UCSD-AML1 (cell line): ENCODE data around the gene CRADD.

Experiments
- DNase-seq: peaks from one replicate; lab custom pipeline; 2025; ENCODE audit not compliant: unreplicated experiment; lab: John Stamatoyannopoulos, UW

Gene CRADD

DNA sequence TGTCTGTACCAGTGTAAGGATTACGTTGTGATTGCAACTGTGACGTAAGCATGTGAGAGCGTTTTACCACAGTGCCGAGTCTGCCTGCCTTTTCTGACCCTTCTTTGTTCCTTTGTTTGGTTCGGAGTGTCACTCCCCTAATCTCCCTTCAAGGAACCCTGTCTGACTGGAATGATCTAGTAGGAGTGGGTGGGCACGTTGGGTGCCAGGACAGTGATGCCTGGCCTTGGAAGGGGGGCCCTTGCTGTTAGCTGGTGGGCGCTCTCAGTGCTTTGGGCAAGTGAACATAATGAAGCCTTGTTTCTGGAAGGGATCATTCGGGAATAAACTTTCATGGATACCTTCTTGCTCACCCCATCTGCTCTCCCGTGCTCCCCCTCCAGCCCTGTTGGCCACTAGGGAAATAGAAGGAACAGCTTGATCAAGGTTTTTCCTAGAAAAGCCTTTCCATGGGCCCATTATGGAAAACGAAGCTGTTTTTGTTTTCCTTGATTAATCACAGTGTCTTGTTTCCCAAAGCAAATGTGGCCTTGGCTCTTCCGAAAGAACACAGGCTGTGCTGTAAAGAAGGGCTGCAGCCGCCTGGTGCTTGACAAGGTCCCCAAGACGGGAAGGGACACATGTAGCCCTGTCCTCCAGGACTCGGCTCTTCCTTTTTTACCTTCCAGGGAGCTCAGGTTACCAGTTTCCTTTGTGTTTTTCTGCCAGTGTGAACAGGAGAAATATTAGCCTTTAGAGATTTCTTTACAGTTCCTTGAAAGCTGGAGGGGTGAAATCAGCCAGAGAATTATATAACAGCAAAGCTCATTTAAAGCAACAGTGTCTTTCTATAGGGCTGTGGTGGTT is 215.5 kb downstream of the CRADD start:
- no peak for DNase-seq

DNA sequence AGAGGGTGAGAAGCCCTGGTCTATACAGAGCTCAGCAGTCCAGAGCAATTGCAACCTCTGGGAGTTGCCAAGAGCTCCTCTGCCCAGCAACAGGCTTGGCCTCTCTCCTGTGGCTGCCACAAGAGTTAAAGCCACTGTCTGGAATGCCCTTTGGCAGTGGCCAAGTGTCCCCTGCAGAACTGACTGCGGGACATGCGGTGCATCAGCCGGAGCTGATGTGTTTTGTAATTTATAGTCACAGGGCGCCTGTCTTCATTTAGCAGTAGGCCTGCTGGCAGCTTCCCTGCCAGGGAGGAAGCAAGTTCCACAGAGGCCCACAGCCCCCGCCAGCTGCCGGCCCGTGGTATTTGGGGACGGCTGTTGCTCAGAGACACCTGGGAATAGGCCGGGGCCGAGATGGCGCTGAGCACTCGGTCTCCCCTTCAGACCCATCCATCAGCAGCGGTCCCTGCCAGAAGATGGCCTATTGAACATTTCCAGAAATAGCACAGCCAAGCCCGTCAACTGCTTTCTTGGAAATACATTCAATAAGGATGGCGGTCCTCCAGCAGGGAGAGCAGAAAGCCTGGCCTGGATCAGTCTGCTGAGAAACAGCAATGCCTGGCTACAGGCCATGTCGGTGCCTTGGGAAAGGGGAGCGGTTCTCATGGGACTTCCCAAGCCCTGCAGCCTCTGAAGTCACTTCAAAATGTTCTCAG is 217.4 kb downstream of the CRADD start:
- DNase-seq: no peak

DNA sequence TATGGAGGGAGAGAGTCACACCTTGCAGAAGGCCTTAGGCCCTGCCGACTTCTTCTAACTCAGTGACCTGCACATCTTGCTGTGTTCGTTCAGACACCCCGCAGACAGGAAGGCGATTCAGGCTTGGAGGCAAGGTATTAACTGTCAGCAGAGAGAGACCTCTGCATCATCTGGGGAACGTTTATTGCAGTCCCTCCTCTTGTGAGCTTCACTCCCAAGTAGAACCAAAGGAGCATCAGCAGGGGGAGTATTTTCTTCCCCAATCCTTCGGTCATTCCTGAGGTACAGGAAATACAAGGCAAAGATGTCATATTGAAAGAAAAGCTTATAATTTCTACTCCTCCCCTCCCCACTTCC is 217.9 kb downstream of the CRADD start:
- no peak for DNase-seq

DNA sequence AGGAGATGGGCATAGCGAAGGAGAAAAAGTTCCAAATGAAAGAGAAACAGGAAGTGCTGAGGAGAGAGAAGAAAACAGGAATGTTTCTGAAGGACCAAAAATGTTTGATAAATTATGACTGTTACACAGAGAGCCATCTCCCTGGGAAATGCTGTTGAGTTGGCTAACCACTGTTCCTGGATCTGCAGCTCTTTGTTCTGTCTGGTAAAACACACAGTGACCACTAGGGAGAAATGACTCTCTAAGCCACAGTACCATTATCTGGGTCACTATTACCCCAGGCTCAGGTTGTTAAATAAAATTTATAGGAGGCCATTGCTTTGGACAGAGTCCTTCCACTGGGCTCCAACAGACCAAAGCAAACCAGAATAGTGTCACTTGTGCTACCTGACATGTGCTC is 219.3 kb downstream of the CRADD start:
- DNase-seq: no peak

DNA sequence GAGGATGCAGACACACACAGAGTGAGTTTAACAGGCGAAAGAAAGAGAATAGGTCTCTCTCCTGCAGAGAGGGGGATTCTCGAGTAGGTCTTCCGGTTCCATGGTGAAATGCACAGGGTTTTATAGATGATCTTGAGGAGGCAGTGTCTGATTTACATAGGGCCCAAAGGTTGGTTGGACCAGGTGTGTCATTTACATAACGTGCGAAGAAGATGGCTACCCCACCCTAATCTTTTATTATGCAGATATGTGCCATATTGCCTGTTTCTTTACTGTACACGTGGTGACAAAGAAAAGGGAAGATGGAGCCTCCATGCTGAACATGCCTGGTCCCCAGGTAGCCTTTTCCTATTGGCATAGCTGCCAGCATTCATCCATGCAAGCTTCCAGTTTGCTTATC is 219.8 kb downstream of the CRADD start:
- DNase-seq: no peak

DNA sequence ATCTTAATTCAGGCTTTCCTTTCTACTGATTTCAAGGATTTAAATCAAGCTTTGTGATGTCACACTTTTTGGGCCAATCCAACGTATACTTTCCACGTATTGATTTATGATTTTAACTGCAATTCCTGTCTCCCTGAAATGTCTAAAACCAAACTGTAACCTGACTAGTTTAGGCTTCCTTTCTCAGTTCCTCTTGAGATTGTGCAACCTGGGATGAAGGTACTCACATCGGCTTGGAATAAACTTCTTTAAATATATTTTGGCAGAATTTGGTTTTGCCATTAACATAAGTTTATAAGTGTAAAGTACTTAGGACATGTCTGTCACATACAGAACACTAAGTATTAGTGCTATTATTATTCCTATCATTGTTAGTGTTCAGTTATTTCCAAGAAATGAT is 224.6 kb downstream of the CRADD start:
- DNase-seq: no peak

DNA sequence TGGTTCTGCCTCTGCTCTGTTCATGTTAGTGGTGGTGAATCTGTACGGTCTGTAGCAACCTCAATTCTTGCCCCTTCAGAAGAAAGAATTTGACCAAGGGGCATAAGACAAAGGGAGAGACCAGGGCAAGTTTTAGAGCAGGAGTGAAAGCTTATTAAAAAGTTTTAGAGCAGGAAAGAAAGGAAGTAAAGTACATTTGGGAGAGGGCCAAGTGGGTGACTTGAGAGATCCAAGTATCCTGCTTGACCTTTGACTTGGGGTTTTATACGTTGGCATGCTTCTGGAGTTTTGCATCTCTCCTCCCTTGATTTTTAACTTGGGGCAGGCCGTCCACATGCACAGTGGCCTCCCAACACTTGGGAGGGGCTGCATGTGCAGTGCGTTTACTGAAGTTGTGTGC is 225.0 kb downstream of the CRADD start:
- no peak for DNase-seq

DNA sequence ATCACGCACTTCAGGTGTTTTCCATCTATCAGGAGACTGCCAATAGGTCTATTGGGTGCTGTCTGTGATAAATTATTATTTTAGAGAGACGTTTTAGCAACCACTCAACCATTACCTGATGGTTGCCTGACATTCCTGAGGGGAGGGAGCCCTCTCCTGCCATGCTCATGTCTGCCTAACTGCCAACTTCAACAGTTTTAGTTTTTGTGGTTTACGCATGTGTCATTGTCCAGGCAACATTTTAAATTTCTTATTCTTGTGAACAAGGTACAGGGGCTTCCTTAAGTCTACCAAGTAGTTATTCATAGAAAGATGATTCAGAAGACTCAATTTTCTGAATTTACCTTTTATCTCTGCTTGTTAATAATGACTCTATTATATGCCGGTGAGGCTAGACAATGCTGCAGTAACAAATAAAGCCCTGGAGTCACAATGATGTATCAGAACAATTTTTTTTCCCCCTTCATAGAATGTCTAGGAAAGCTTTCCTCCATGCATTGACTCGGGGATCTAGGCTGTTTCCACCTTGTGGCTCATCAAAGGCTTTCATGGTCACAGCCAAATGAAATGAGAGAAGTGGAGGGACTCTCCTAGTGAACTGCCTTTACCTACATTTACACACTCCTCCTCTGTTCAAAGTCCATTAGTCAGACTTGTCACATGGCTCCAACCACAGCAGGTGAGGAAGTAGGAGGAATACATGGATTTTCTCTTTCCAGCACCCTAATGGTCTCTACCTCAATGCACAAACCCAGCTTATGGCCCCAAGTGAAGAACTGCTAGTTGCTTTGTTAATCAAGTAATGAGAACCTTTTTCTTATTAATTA is 225.8 kb downstream of the CRADD start:
- DNase-seq: no peak

DNA sequence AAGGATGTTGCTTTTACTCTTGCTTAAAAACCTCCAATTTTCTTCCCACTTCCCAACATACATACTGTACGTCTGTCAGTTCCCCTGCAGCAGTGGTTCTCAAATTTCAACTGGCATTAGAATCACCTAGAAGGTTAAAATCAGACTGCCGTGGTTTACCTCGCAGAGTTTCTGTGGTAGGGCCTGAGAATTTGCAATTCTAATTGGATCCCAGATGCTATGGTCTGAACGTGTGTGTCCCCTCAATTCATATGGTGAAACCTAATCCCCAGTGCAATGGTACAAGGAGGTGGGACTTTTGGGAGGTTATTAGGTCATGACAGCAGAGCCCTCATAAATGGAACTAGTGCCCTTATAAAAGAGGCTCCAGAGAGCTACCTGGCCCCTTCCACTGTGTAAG is 226.9 kb downstream of the CRADD start:
- DNase-seq: no peak

DNA sequence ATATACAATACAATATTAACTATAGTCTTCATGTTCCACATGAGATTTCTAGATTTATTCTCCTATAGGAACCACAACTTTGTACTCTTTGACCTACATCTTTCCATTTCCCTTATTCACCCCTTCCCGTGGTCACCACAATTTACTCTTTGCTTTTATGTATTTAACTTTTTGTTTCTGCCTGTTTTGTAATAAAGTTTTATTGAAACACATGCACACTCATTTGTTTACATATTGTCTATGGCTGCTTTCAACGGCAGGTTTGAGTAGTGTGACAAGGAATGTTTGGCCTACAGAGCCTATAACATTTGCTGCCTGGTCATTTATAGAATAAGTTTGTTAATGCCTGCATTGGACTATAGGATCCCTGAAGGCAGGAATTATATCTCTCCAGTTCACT is 231.1 kb downstream of the CRADD start:
- DNase-seq: no peak

DNA sequence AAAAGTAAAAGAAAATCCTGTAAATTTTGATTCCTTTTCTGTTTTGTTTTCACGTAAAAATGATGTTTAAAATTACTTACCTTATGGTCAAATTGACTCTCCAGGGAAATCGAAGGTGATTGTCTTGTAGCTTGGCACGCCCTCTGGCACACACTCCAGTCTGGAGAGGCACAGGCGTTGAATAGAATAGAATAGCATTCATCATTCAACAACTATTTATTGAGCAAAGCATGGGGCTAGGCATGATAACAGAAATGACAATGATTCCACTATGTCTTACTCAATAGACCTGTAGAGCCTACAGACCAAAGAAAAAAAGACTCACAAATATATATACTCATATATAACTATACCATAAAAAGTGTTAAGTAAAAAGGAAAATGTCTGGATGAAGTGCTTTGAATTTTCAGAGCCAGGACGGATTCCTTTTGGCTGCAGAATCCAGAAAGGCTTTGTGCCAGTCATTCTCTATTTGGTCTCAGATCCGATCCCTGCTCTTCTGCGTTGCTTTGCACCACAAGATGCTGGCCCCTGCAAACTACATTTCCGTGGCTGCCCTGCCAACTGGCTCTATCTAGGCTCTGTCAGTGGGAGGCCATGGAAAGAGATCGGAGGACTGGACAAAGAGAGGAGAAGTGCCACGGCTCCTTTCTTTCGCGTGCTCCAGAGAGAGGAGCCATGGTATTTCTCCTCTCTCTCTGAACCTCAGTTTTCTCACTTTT is 231.8 kb downstream of the CRADD start:
- no peak for DNase-seq

DNA sequence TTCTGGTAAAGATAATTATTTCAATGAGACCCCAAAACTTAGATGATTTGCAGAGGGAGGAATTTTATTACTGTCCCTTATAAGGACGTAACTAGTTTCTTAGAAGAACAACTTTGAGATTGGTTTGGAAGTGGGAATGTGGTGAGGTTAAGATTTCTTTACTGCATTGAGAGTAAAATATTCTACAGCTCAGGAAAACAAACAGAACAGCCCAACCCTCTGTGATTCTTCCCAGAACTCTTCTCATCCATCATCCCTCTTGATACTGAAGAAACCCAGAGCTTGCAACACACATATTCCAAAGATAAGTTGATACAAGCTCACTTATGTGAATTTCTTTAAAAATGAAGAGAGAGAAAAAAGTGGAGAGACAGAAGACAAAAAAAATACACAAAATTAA is 234.2 kb downstream of the CRADD start:
- no peak for DNase-seq

DNA sequence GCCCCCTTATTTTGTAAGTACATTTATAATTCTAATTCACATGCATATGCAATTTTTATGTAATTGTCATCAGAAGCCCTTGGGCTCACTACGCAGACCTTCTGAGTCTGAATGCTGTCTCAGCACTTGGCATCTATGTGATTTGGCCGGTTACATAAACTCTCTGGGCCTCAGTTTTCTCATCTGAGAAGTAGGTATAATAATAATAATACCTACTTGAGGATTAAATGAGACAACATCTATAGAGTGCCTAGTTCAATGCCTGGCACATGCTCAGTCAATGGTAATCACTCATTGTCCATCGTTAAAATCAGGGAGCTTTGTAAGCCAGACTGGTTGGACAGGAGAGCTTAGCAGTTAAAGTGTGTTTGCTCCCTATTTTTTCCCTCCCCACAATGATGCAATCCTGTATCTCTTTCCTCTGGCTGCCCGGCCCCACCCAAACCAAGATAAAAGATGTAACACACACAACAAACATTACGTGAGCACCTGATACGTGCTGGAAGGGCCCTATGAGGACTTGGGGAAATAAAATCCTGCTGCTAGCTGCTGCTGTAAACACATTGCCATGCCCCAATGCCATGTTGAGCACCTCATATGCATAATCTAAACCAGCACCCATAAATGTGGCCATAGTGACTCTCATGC is 235.0 kb downstream of the CRADD start:
- DNase-seq: no peak

DNA sequence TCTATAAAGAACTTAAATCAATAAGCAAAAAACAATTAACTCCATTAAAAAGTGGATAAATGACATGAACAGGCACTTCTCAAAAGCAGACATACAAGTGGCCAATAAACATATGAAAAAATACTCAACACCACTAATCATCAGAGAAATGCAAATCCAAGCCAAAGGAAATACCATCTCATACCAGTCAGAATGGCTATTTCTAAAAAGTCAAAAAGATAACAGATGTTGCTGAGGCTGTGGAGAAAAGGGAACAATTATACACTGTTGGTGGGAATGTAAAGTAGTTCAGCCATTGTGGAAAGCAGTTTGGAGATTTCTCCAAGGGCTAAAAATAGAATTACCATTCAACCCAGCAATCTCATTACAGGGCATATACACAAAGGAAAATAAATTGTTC is 236.7 kb downstream of the CRADD start:
- no peak for DNase-seq

DNA sequence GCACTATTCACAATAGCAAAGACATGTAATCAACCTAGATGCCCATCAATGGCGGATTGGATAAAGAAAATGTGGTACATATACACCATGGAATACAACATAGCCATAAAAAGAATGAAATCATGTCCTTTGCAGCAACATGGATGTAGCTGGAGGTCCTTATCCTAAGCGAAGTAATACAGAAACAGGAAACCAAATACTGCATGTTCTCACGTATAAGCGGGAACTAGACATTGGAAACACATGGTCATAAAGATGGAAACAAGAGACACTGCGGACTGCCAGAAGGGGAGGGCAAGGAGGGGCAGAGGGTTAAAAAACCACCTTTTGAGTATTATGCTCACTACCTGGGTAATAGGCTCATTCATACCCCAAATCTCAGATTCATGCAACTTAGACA is 237.1 kb downstream of the CRADD start:
- DNase-seq: no peak

DNA sequence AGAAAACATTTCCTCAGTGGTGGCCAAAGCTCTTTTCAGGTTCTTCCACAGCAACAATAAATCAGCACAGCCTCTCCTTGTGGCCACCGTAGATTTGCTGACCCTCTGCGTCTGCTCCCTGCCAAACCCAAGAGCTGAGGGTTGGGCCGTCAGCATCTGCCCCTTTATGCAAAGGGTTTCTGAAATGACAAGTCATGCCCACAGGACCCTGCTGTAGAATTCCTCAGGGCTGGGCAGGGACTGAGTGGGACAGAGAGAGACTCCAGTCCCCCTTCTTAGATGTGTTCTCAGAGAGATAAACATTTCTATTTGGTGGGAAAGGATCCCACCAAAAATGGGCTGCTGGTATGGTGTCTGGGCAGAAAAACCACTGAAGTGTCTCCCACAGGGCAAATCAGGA is 238.2 kb downstream of the CRADD start:
- DNase-seq: no peak

DNA sequence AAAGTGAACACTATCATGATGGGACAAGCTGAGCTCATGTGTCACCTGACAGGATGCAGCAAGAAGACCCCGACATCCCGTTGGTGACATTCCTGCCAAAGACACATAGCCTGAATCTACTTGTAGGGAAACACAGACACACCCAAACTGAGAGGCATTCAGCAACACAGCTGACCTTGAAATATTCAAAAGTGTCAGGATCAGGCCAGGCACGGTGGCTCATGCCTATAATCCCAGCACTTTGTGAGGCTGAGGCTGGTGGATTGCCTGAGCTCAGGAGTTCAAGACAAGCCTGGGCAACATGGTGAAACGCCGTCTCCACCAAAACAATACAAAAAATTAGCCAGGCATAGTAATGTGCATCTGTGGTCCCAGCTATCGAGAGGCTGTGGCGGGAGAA is 239.2 kb downstream of the CRADD start:
- DNase-seq: no peak

DNA sequence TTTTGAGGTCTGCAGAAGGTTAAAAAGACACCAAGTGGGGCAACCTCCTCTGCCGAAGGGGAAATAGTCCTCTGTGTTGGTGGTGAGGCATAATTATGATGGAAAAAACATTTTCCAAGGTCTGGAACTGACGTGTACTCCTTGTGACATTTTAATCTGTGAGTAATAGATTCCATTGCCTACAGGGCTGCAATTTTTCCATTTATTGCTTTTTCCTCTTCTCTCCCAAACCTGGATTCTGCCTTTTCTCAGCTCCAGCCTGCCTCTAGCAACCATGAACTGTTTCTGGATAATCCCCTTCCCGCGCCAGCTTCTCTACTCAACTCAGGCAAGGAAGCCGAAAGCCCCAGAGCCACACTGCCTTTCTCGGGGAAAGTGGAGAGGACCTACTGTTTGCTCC is 241.1 kb downstream of the CRADD start:
- no peak for DNase-seq

DNA sequence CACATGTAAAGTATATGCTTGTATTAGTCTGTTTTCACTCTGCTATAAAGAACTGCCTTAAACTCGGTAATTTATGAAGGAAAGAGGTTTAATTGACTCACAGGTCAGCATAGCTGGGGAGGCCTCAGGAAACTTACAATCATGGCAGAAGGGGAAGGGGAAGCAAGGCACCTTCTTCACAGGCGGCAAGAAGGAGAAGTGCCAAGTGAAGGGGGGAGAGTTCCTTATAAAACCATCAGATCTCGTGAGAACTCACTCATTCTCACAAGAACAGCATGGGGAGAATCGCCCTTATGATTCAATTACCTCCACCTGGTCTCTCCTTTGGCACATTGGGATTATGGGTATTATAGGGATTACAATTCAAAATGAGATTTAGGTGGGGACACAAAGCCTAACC is 241.7 kb downstream of the CRADD start:
- no peak for DNase-seq

DNA sequence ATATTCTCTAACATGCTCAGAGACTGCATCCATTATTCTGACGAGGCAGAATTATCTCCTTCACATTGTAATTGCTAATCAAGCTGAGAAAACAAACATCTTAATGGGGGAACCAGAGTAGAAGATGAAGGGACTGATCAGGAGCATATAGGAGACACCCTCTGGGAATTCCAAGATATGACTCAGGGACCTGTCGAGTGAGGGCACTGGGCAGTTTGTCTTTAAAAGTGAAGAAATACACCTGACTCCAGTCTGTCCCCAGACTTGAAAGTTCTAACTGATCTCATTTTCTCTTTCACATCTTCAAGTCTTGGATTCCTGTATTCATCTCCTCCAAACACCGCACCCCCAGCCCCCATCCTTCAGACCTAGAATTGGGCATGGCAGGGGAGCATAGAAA is 244.3 kb downstream of the CRADD start:
- no peak for DNase-seq

DNA sequence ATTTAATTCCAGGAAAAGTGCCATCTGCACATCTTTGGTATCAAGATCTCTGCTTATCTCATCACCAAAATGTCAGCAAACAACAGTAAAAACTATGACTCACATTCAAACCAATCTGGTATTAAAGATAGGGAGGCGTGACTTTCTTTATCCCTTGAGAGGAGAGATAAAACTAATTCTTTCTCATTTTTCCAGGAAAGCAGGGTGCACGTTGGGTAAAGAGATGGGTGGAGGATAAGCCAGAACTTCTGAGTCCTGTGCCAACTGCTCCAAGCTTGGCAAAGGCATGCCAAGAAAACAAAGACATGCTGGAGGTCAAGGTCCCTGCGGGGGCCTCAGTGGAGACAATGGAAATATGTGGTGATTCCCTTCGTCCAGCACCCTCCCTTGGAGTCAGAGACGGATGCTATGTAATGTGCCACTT is 245.4 kb downstream of the CRADD start:
- DNase-seq: no peak
